ENCODE results near the gene BIRC7.

DNA sequence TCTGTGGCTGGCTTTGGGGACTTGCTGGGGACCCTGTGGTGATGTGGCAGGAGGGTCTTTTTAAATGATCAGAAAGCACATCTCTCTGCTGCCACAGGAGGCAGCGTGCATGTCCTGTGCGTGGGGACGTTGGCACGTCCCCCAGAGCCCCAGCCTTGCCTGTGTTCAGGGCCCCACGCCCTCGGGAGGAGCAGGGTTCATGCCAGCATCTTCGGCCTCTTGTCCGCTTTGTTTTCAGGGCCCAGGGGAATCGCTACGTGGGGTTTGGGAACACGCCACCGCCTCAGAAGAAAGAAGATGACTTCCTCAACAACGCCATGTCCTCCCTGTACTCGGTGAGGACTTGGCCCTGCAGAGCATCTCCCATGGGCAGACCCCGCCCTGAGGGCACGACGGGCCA, 43.0 kb downstream of the BIRC7 start:
- TF ChIP-seq, protein P1, sequence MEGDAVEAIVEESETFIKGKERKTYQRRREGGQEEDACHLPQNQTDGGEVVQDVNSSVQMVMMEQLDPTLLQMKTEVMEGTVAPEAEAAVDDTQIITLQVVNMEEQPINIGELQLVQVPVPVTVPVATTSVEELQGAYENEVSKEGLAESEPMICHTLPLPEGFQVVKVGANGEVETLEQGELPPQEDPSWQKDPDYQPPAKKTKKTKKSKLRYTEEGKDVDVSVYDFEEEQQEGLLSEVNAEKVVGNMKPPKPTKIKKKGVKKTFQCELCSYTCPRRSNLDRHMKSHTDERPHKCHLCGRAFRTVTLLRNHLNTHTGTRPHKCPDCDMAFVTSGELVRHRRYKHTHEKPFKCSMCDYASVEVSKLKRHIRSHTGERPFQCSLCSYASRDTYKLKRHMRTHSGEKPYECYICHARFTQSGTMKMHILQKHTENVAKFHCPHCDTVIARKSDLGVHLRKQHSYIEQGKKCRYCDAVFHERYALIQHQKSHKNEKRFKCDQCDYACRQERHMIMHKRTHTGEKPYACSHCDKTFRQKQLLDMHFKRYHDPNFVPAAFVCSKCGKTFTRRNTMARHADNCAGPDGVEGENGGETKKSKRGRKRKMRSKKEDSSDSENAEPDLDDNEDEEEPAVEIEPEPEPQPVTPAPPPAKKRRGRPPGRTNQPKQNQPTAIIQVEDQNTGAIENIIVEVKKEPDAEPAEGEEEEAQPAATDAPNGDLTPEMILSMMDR (conservative IDR thresholded peaks at IDR 0.05), result no peak
- TF ChIP-seq ZFX (IDR thresholded peaks at IDR 0.05), result no peak
